Astrocyte of the cerebellum (primary cell): Measurements from ENCODE around the gene ABCC11.

Source experiments
- DNase-seq: peaks from one replicate; pipeline ENCODE4 v3.0.0-alpha.2; 2011; ENCODE audit warnings: low read depth
- H3K4me3 ChIP-seq: 2 replicates; pipeline ENCODE4 v1.5.1; 2011; ENCODE audit warnings: mild to moderate bottlenecking, low read depth, low read length, moderate library complexity
- CTCF ChIP-seq: IDR thresholded peaks from 2 replicates; pipeline ENCODE4 v1.5.1; 2012; ENCODE audit warnings: low read length, low read depth, moderate library complexity, mild to moderate bottlenecking; ENCODE audit errors: missing control alignments
- in situ Hi-C: cut with HindIII; loops from 2 replicates; pipeline ENCODE4 v1.10.0; 2017; ENCODE audit warnings: low sequenced_read_pairs

Gene ABCC11

GRCh38 chr16:48165961-48166578 is 81.3 kb downstream of the ABCC11 start:
- H3K4me3 ChIP-seq = no peak overlapping the region
- in situ Hi-C loops = loop anchor here (25.0 kb wide), 1 partner anchor 1204 kb away; the partner anchor contains the start of gene DNAJA2
- TF ChIP-seq CTCF = no peak
- no peak for DNase-seq

- in situ Hi-C loops = loop anchor here (25.0 kb wide), 1 partner anchor 1203 kb away; the partner anchor contains the start of gene DNAJA2
These were observed 82.2 kb downstream of the ABCC11 start for GRCh38 chr16:48164907-48165715.

GRCh38 chr16:48162839-48163410 is 84.4 kb downstream of the ABCC11 start:
- TF ChIP-seq CTCF = no peak
- in situ Hi-C loops = loop anchor here (25.0 kb wide), 1 partner anchor 1201 kb away; the partner anchor contains the start of gene DNAJA2
- no peak for DNase-seq
- H3K4me3 ChIP-seq = no peak overlapping the region

More at GRCh38 chr16:48164907-48165715, 82.2 kb downstream of the ABCC11 start:
- H3K4me3 ChIP-seq = no peak overlapping the region
- DNase-seq = peak; percentile 31
- peak; percentile 73 for TF ChIP-seq CTCF

GRCh38 chr16:48161906-48162305 is 85.4 kb downstream of the ABCC11 start:
- in situ Hi-C loops = loop anchor here (25.0 kb wide), 1 partner anchor 1200 kb away; the partner anchor contains the start of gene DNAJA2
- no peak for DNase-seq
- no peak overlapping the region for H3K4me3 ChIP-seq
- no peak for TF ChIP-seq CTCF

- TF ChIP-seq CTCF = no peak
- no peak for DNase-seq
- H3K4me3 ChIP-seq = no peak overlapping the region
- in situ Hi-C loops = loop anchor here (25.0 kb wide), 1 partner anchor 1198 kb away; the partner anchor contains the start of gene DNAJA2
These were observed 86.8 kb downstream of the ABCC11 start for GRCh38 chr16:48160575-48160974.

GRCh38 chr16:48158296-48158695 is 89.0 kb downstream of the ABCC11 start:
- in situ Hi-C loops = loop anchor here (25.0 kb wide), 1 partner anchor 1196 kb away; the partner anchor contains the start of gene DNAJA2
- H3K4me3 ChIP-seq = no peak overlapping the region
- peak; percentile 41 for DNase-seq

More at GRCh38 chr16:48158296-48158695, 89.0 kb downstream of the ABCC11 start:
- TF ChIP-seq CTCF = no peak
